Transverse colon (tissue), 3 donors: ENCODE measurements around the gene TM2D3.

Source experiments
- POLR2A ChIP-seq: fragments of 450-650 bp; IDR thresholded peaks from one replicate; pipeline ENCODE4 v1.6.1; 2016; ENCODE audit warnings: antibody characterized with exemption, mild to moderate bottlenecking, moderate library complexity
- POLR2AphosphoS5 ChIP-seq, 3 donors: sonication (generic); formaldehyde crosslinking; IDR thresholded peaks; one replicate each; pipeline ENCODE4 v1.6.1; 2016; ENCODE audit warnings: antibody characterized with exemption in 3 of 3

DNA sequence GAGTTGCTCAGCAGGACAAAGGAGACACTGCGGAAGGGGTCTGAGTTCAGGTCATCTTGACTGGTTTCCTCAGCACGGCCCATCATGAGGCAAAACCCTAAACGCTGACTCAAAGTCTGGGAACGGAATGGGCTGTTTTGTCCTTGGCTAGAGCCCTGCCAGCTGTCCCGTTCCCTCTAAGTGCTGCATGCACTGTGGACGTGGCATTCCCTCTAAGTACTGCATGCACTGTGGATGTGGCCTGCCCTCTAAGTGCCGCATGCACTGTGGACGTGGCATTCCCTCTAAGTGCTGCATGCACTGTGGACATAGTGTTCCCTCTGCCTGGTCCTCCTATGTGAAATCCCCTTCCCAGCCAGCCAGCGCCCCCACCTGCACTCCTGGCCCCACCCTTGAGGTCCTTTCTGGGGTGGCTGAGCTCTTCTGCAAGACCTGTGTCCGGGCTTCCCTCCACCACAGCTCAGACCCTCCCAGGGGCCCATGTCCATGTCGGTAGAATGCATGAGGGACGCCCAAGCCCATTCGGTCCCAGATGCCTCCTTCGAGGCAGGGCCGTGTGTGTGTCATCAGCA is 36.7 kb downstream of the TM2D3 start:
- TF ChIP-seq POLR2A (no peak), POLR2AphosphoS5 (IDR thresholded peaks at IDR 0.05) (no peak)
